Ovary (tissue), 9 donors: ENCODE results near the gene SRRM1. TPM values are rescaled to one million over a fixed set of nuclear protein-coding genes. Genes with fewer than 3 reads are reported as not detected.
A peak's percentile ranks its signal among the peaks of the same experiment; 100 is the strongest.

Experiments
- DNase-seq, 5 donors: peaks; one replicate each; pipeline ENCODE4 v3.0.0-alpha.2; 2019 to 2020
- H3K27ac ChIP-seq, 2 donors: fragments of 200-600 bp; one replicate each; pipeline versions ENCODE4 v1.5.1 to v1.8.0; 2019 to 2022
- H3K27me3 ChIP-seq: fragments of 200-600 bp; one replicate; pipeline ENCODE4 v1.8.0; 2022
- H3K36me3 ChIP-seq: fragments of 200-600 bp; sonication (generic); one replicate; pipeline ENCODE4 v1.5.1; 2019
- H3K4me1 ChIP-seq: one replicate; pipeline ENCODE4 v1.8.1; 2013; ENCODE audit warnings: mild to moderate bottlenecking, moderate library complexity; ENCODE audit not compliant: insufficient read depth
- H3K4me3 ChIP-seq: fragments of 200-600 bp; sonication (generic); one replicate; pipeline ENCODE4 v1.5.1; 2017
- H3K9me3 ChIP-seq, 2 donors: fragments of 200-600 bp in 1 of 2; sonication (generic) in 1 of 2; one replicate each; pipeline versions ENCODE4 v1.5.1 to v1.8.1; 2013 to 2019; ENCODE audit warnings: mild to moderate bottlenecking in 1 of 2, moderate library complexity in 1 of 2
- EP300 ChIP-seq: sonication (generic); formaldehyde crosslinking; IDR thresholded peaks from one replicate; pipeline ENCODE4 v1.6.1; 2017; ENCODE audit warnings: antibody characterized with exemption
- POLR2A ChIP-seq: fragments of 450-650 bp; IDR thresholded peaks from one replicate; pipeline ENCODE4 v1.6.1; 2017; ENCODE audit warnings: antibody characterized with exemption, mild to moderate bottlenecking, moderate library complexity
- WGBS, 3 donors: extraction: QIAGEN DNeasy Blood & Tissue Kit in 1 of 3; methylation state at CpG; one replicate each; pipeline versions ENCODE4 v1.1.5 to v1.1.7; 2013 to 2017; 5-methylcytosine and 5-hydroxymethylcytosine counted together
- intact Hi-C, 4 donors: fragments of 100-400 bp; cut with DNase I; formaldehyde crosslinking; loops; one replicate each; pipeline versions ENCODE4 v1.11.0 to v1.15.1; 2022 to 2023
- polyA plus RNA-seq, 2 donors: library from polyadenylated mRNA; stranded (reverse); fragments of 200-250 nt in 1 of 2; fragments of 350-450 nt in 1 of 2; fragmentation: Illumina TruSeq in 1 of 2; extraction: RNeasy Lipid Tissue Mini Kit (QIAGEN cat#74804) in 1 of 2; gene quantifications; one replicate each; pipeline ENCODE4 v1.2.3, GENCODE V29; 2013 to 2014
- total RNA-seq, 7 donors: library from RNA; depleted of rRNA in 2 of 7; stranded (reverse); fragments of >200 nt in 2 of 7; fragmentation: NEBNext Ultra II Directional in 3 of 7; extraction: Animal tissue kit (Norgen Biotek cat#: 25700) in 3 of 7; gene quantifications; one replicate each; pipeline versions ENCODE4 v1.1.0 to v1.2.4, GENCODE V29; 2016 to 2023
- TF ChIP-seq, protein P1 (sequence below), 3 donors: fragments of 450-650 bp in 2 of 3; fragments of 200-600 bp in 1 of 3; IDR thresholded peaks; one replicate each; pipeline versions ENCODE4 v1.5.1 to v1.8.0; 2016 to 2022; ENCODE audit warnings: antibody characterized with exemption in 3 of 3, mild to moderate bottlenecking in 1 of 3
- donor health status: DM: no; HTN: no; CAD: no; lungs with moderate emphysema.
- donor health status: DM: no; HTN: no; CAD: no.
- donor health status: Bipolar disorder and iron deficiency.
- donor health status: DM: yes; HTN: yes; CAD: no.
- donor health status: DM: no; HTN: no; CAD: no.
- donor health status: DM: yes; HTN: yes; CAD: no.

The SRRM1 gene
- total and polyA plus RNA-seq, 9 donors, result 74.9 to 154 (median 123) TPM

DNA sequence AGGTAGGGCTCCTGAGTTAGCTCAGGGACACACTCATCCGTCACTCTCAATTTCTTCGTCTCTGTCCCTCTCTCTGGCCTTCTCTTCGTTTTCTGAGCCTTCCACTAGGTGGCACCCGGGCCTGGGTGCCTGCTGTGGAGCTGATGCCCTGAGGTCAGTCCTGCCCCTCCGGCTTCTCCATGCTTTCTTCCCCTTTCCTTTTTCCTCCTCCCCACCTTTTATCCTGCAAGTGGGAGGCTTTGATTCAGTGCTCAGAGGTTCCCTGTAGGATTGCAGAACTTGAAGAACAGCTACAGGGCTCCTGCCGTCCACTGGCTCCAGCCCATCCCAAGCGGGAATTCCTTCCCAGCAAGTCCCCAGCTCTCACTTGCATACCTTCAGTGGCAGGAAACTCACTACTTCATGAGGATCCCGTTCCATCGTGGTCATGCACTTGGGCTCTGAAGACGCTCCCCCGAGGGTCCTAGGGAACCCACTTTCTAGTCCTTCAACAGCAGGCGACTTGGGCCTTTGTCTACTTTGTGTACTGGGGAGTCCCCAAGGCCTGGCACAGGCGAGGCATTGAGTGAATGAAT is 45.6 kb downstream of the SRRM1 start:
- TF ChIP-seq, protein P1, sequence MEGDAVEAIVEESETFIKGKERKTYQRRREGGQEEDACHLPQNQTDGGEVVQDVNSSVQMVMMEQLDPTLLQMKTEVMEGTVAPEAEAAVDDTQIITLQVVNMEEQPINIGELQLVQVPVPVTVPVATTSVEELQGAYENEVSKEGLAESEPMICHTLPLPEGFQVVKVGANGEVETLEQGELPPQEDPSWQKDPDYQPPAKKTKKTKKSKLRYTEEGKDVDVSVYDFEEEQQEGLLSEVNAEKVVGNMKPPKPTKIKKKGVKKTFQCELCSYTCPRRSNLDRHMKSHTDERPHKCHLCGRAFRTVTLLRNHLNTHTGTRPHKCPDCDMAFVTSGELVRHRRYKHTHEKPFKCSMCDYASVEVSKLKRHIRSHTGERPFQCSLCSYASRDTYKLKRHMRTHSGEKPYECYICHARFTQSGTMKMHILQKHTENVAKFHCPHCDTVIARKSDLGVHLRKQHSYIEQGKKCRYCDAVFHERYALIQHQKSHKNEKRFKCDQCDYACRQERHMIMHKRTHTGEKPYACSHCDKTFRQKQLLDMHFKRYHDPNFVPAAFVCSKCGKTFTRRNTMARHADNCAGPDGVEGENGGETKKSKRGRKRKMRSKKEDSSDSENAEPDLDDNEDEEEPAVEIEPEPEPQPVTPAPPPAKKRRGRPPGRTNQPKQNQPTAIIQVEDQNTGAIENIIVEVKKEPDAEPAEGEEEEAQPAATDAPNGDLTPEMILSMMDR (IDR thresholded peaks at IDR 0.05), result peak; percentile 72 to 79 (median 77)
- TF ChIP-seq EP300 (no peak), POLR2A (peak; percentile 21)
- H3K27ac ChIP-seq, result no peak overlapping the region
- no peaks in the 10 kb centered on the region for H3K9me3 ChIP-seq
- H3K36me3 ChIP-seq, result no peaks in the 10 kb centered on the region
- intact Hi-C loops, result loop anchor here (2.0 to 10.0 kb wide), 4 partner anchors 56 to 149 kb away; partner anchors contain the start of gene CLIC4 (in 1 of the 4)
- H3K4me3 ChIP-seq, result no peak overlapping the region
- 42 to 48% (median 48%) methylated on average over 13 of the region's 13 CpGs for WGBS, 3 donors
- H3K27me3 ChIP-seq, result no peaks in the 10 kb centered on the region
- H3K4me1 ChIP-seq, result no peaks in the 10 kb centered on the region
- peak; percentile 66 to 80 (median 73) for DNase-seq

DNA sequence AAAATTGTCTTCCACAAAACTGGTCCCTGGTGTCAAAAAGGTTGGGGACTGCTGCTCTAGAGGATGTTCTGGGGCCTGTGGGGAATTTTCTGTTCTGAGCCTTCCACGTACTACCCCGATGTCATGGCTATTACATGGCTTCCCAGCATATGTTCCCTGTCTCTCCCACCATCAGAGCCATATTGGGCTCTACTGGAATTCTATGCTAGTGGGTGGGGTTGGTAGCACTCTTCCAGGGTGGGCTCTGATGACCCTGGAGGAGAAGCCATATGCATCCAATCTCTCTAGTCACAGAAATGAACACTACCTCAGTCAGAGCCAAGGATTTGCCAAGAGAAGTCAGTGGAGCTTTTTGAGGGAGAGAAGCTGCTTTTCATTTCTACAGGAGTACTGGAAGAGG is 47.9 kb downstream of the SRRM1 start:
- intact Hi-C loops, result loop anchor here in 1 of 4 donors (5.0 kb wide), 1 partner anchor 136 kb away; no protein-coding TSS in a partner anchor
- TF ChIP-seq POLR2A (no peak), EP300 (no peak)
- TF ChIP-seq, protein P1 (IDR thresholded peaks at IDR 0.05), result no peak
- Histone ChIP-seq H3K4me1 (peaks cover 2% of the 10 kb centered on the region), H3K36me3 (no peaks in the 10 kb centered on the region), H3K27me3 (no peaks in the 10 kb centered on the region), H3K9me3 (no peaks in the 10 kb centered on the region), H3K27ac (no peak overlapping the region), H3K4me3 (no peak overlapping the region)
- DNase-seq, result no peak
- 42 to 96% (median 91%) methylated on average over 2 of the region's 2 CpGs for WGBS, 3 donors

DNA sequence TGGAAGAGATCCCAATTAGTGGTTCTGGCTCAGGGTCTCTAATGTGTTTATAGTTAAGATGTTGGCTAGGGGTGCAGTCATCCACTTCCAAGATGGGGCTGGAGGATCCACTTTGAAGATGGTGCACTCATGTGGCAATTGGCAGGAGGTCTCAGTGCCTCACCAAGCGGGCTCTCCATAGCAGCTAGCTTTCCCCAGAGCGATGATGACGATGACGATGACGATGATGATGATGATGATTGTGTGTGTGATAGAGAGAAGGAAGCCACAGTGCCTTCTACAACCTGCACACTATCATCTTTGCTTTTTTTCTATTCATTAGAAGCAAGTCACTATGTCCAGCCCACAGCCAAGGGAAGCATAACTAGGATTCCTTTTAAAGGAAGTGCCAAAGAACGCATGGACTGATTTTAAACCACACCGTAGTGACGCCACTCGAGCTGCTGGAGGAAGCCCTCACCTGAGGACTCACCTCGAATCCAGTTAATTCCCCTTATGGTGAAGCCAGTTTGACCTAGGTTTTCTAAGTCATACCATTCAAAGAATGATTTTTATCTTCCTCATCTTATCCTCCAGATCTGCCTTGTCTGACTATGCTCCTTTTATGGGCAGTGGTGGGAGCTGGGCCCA is 49.4 kb downstream of the SRRM1 start:
- H3K9me3 ChIP-seq, result no peaks in the 10 kb centered on the region
- H3K36me3 ChIP-seq, result no peaks in the 10 kb centered on the region
- intact Hi-C loops, result loop anchor here in 1 of 4 donors (5.0 kb wide), 1 partner anchor 135 kb away; no protein-coding TSS in a partner anchor
- DNase-seq, result no peak
- WGBS, 3 donors, result 86 to 88% (median 88%) methylated on average over 10 of the region's 10 CpGs
- no peak overlapping the region for H3K27ac ChIP-seq
- no peak overlapping the region for H3K4me3 ChIP-seq
- peaks cover 2% of the 10 kb centered on the region for H3K4me1 ChIP-seq
- H3K27me3 ChIP-seq, result no peaks in the 10 kb centered on the region
- TF ChIP-seq POLR2A (no peak), EP300 (no peak)
- TF ChIP-seq, protein P1 (IDR thresholded peaks at IDR 0.05), result no peak

DNA sequence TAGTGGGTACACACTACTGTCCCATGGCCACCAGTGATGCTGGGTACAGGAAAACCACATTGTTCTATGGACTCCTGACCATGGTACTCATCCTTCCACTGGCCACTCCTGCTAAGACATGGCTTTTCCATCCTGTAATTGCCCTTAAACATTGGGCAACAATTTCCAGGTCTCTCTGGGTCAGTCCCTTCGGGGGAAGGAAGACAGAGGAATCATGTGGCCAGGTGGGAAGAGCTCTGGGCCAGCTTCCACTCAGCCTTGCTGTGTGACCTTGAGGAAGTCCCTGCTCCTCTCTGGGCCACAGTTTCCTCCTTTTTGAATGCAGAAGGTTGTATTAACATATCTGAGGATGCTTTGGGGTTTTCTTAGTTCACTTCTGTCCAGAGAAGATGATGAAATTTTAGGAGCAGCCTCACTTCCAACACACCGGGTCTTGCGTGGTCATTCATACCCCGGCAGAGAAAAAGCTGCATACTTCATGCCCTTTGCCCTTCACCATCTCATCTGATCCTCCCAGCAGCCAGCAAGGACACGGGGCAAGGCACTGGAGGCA is 50.8 kb downstream of the SRRM1 start:
- Histone ChIP-seq H3K27me3 (no peaks in the 10 kb centered on the region), H3K4me3 (no peak overlapping the region), H3K36me3 (no peaks in the 10 kb centered on the region), H3K4me1 (peaks cover 2% of the 10 kb centered on the region), H3K27ac (no peak overlapping the region), H3K9me3 (no peaks in the 10 kb centered on the region)
- 37 to 51% (median 49%) methylated on average over 5 of the region's 5 CpGs for WGBS, 3 donors
- intact Hi-C loops, result loop anchor here in 1 of 4 donors (5.0 kb wide), 1 partner anchor 133 kb away; no protein-coding TSS in a partner anchor
- DNase-seq, result no peak
- TF ChIP-seq, protein P1 (IDR thresholded peaks at IDR 0.05), result no peak
- TF ChIP-seq POLR2A (no peak), EP300 (no peak)
